GM19023 (cell line): ENCODE measurements around the gene NBDY.
"Not testable (repeated sequence)": the region's sequence is repeated elsewhere in the genome, so short reads cannot be mapped to it uniquely, and the experiment has no call there.

Experiments used
- ATAC-seq: cut with Tn5 transposase; IDR thresholded peaks from one replicate; pipeline ENCODE4 v1.9.1; 2021; ENCODE audit warnings: mild to moderate bottlenecking, moderate library complexity; ENCODE audit not compliant: unreplicated experiment

The NBDY gene

GRCh38 chrX:56729152-56729850, at the start of gene NBDY:
Gene NBDY (plus strand): TSS chrX:56729243. CDS start chrX:56729354, 111 bp downstream.
- peak; percentile 65 for ATAC-seq

- ATAC-seq: not testable (repeated sequence)
Observed at GRCh38 chrX:56704530-56704929, 24.5 kb upstream of the NBDY start.

- no peak for ATAC-seq
Observed at GRCh38 chrX:56726605-56727004, 2.4 kb upstream of the NBDY start.

- ATAC-seq: no peak
Observed at GRCh38 chrX:56727531-56727930, 1.5 kb upstream of the NBDY start.

GRCh38 chrX:56728321-56728720, 722 bp upstream of the NBDY start:
- no peak for ATAC-seq

- ATAC-seq: no peak
Observed at GRCh38 chrX:56728752-56729151, 291 bp upstream of the NBDY start.

GRCh38 chrX:56733459-56734046, 4.5 kb downstream of the NBDY start:
- ATAC-seq: no peak

GRCh38 chrX:56736219-56736618, 7.2 kb downstream of the NBDY start:
- no peak for ATAC-seq

- ATAC-seq: no peak
Observed at GRCh38 chrX:56738670-56739069, 9.6 kb downstream of the NBDY start.

- no peak for ATAC-seq
Observed at GRCh38 chrX:56744996-56745395, 16.0 kb downstream of the NBDY start.

GRCh38 chrX:56746996-56747395, 18.0 kb downstream of the NBDY start:
- no peak for ATAC-seq

- ATAC-seq: no peak
Observed at GRCh38 chrX:56751071-56751470, 22.0 kb downstream of the NBDY start.

- ATAC-seq: no peak
Observed at GRCh38 chrX:56757327-56757726, 28.3 kb downstream of the NBDY start.

- no peak for ATAC-seq
Observed at GRCh38 chrX:56758456-56758855, 29.4 kb downstream of the NBDY start.

GRCh38 chrX:56759736-56760409, 30.8 kb downstream of the NBDY start:
- no peak for ATAC-seq

- not testable (repeated sequence) for ATAC-seq
Observed at GRCh38 chrX:56760410-56761124, 31.5 kb downstream of the NBDY start.

- ATAC-seq: no peak
Observed at GRCh38 chrX:56761167-56761566, 32.1 kb downstream of the NBDY start.

GRCh38 chrX:56762220-56762619, 33.2 kb downstream of the NBDY start:
- no peak for ATAC-seq

- no peak for ATAC-seq
Observed at GRCh38 chrX:56762707-56763555, 33.9 kb downstream of the NBDY start.

GRCh38 chrX:56763556-56764152, 34.6 kb downstream of the NBDY start:
- no peak for ATAC-seq
